Fibroblast of lung (primary cell): ENCODE data around the gene AK8. TPM values are rescaled to one million over a fixed set of nuclear protein-coding genes. Genes with fewer than 3 reads are reported as not detected.

Experiments used
- DNase-seq, 2 donors: peaks; one replicate each; pipeline versions ENCODE4 v3.0.0 to v3.0.0-alpha.2; 2010; ENCODE audit warnings: low read depth in 2 of 2
- H2AFZ ChIP-seq: 2 replicates; pipeline ENCODE4 v1.5.1; 2012; ENCODE audit warnings: low read length, control low read depth, inconsistent platforms
- H3K27ac ChIP-seq: 2 replicates; pipeline ENCODE4 v1.5.1; 2011; ENCODE audit warnings: low read length, control low read depth; ENCODE audit not compliant: insufficient read depth
- H3K27me3 ChIP-seq: 2 replicates; pipeline ENCODE4 v1.5.1; 2011; ENCODE audit warnings: mild to moderate bottlenecking, low read length; ENCODE audit not compliant: control insufficient read depth, insufficient read depth
- H3K36me3 ChIP-seq: 2 replicates; pipeline ENCODE4 v1.5.1; 2011; ENCODE audit warnings: low read length; ENCODE audit not compliant: control insufficient read depth, insufficient read depth
- H3K4me1 ChIP-seq: 2 replicates; pipeline ENCODE4 v1.5.1; 2011; ENCODE audit warnings: low read length; ENCODE audit not compliant: control insufficient read depth, insufficient read depth; ENCODE audit errors: extremely low read depth
- H3K4me2 ChIP-seq: 2 replicates; pipeline ENCODE4 v1.5.1; 2011; ENCODE audit warnings: low read length, control low read depth; ENCODE audit not compliant: insufficient read depth; ENCODE audit errors: extremely low read depth
- H3K4me3 ChIP-seq, 4 experiments: fragments of 200-600 bp in 1 of 4; sonication (generic) in 1 of 4; replicated peaks in 1 of 4; 2 replicates each; pipeline ENCODE4 v1.5.1; 2011 to 2016; ENCODE audit warnings: low read length in 4 of 4, low read depth in 3 of 4, mild to moderate bottlenecking in 3 of 4, control low read depth in 2 of 4, inconsistent platforms in 1 of 4, mixed read lengths in 1 of 4; ENCODE audit not compliant: insufficient read depth in 1 of 4; ENCODE audit errors: control extremely low read depth in 1 of 4
- H3K79me2 ChIP-seq: 2 replicates; pipeline ENCODE4 v1.5.1; 2012; ENCODE audit warnings: mild to moderate bottlenecking, low read length, inconsistent platforms; ENCODE audit not compliant: control insufficient read depth, insufficient read depth
- H3K9ac ChIP-seq: 2 replicates; pipeline ENCODE4 v1.5.1; 2011; ENCODE audit warnings: mild to moderate bottlenecking, low read length, control low read depth; ENCODE audit not compliant: insufficient read depth
- H3K9me3 ChIP-seq: 2 replicates; pipeline ENCODE4 v1.5.1; 2012; ENCODE audit warnings: low read depth, low read length; ENCODE audit not compliant: control insufficient read depth, insufficient read depth
- H4K20me1 ChIP-seq: 2 replicates; pipeline ENCODE4 v1.5.1; 2011; ENCODE audit warnings: low read length; ENCODE audit not compliant: control insufficient read depth, insufficient read depth; ENCODE audit errors: extremely low read depth
- CTCF ChIP-seq, 2 donors: IDR thresholded peaks in 1 of 2; conservative IDR thresholded peaks in 1 of 2; 1 replicate in 1 of 2; 2 replicates in 1 of 2; pipeline ENCODE4 v1.5.1; 2011 to 2012; ENCODE audit warnings: low read length in 2 of 2, control low read depth in 1 of 2, inconsistent platforms in 1 of 2, low read depth in 1 of 2, mild to moderate bottlenecking in 1 of 2
- EZH2 ChIP-seq: IDR thresholded peaks from 2 replicates; pipeline ENCODE4 v1.5.1; 2012; ENCODE audit warnings: low read length, control low read depth, mild to moderate bottlenecking; ENCODE audit errors: missing control alignments
- polyA plus RNA-seq, 2 donors: library from polyadenylated mRNA; depleted of rRNA in 1 of 2; stranded (reverse) in 1 of 2; unstranded in 1 of 2; fragments of >200 nt; gene quantifications; 2 replicates each; pipeline ENCODE4 v1.2.1, GENCODE V29; 2011 to 2012; ENCODE audit warnings: missing spikeins in 1 of 2
- total RNA-seq: library from RNA; depleted of rRNA; stranded (reverse); fragments of >200 nt; gene quantifications from 2 replicates; pipeline ENCODE4 v1.2.1, GENCODE V29; 2014

Gene AK8
- total and polyA plus RNA-seq, 2 donors (not counting 1 experiment from before 2014, with no cell fraction given), result 0.17 to 0.50 TPM

GRCh38 chr9:132770770-132771310, 107.2 kb downstream of the AK8 start:
- Histone ChIP-seq H3K9ac (peak overlapping the region; percentile 53), H3K4me1 (no peaks in the 10 kb centered on the region), H3K27me3 (peaks cover 3% of the 10 kb centered on the region), H3K4me3 (peak overlapping the region; percentile 21 to 86 (median 70)), H3K4me2 (peak overlapping the region; percentile 85), H3K9me3 (no peaks in the 10 kb centered on the region), H3K36me3 (no peaks in the 10 kb centered on the region), H2AFZ (peak overlapping the region; percentile 71), H4K20me1 (no peaks in the 10 kb centered on the region), H3K27ac (no peak overlapping the region), H3K79me2 (no peaks in the 10 kb centered on the region)
- TF ChIP-seq CTCF (conservative IDR thresholded peaks at IDR 0.05 in 1 of 2, IDR thresholded peaks at IDR 0.05 in 1 of 2; ENCODE audit: low read depth in 1 of 2, low read length in 2 of 2) (no peak), EZH2 (no peak)
- no peak for DNase-seq

DNA sequence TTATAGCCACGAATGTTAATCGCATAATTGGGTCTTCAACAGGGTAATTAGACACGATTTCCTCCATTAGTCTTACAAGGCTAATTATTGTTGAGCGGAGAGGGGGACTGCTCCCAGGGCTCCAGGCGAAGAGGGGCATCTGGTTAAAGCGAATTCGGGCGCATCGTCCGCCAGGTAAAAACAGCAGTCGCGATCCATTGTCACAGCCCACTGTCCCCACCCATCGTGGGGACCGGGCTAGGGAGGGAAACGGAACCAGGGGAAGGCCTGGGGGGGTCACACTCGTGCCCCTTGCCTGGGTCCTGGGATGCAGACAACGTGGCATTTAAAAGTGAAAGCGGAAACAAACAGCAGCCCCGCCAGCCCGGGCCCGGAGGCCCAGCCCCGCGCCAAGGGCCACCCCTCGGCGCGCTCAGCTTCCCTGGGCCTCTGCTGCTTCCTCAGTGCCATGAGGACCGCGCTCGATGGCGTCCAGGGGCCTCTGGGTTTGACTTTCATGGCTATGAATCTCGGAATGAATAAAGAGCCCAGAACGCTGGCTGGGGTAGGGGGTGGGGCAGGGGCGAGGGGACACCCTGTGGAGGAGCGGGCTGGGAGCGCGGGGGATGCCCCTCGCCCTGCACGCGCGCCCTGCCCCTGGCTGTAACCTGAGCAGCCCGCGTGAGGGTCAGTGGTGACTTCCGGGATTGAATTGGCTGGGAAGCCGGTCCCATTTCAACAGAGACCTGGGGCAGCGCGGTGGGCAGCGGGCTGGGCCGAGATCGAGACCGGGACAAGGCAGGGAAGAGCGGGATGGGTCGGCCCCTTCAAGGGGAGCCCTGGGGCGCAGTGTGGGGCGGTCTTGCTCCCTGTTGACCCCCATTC, 107.9 kb downstream of the AK8 start:
- Histone ChIP-seq H3K36me3 (no peaks in the 10 kb centered on the region), H3K9ac (peak overlapping the region; percentile 82), H3K4me2 (peak overlapping the region; percentile 85), H3K4me3 (peak overlapping the region; percentile 70 to 86 (median 75)), H3K27ac (peak overlapping the region; percentile 83), H3K4me1 (no peaks in the 10 kb centered on the region), H3K79me2 (no peaks in the 10 kb centered on the region), H4K20me1 (no peaks in the 10 kb centered on the region), H3K9me3 (no peaks in the 10 kb centered on the region), H2AFZ (peak overlapping the region; percentile 90), H3K27me3 (peaks cover 3% of the 10 kb centered on the region)
- TF ChIP-seq CTCF (conservative IDR thresholded peaks at IDR 0.05 in 1 of 2, IDR thresholded peaks at IDR 0.05 in 1 of 2; ENCODE audit: low read depth in 1 of 2, low read length in 2 of 2) (no peak), EZH2 (no peak)
- DNase-seq, result peak; percentile 59 to 69
